GM08714 (cell line): ENCODE data around the gene DTX2.
"Not testable (repeated sequence)": the region's sequence is repeated elsewhere in the genome, so short reads cannot be mapped to it uniquely, and the experiment has no call there.

Experiments used
- H3K4me3 ChIP-seq: fragments of 200-500 bp; sonication (Bioruptor generic); 2 replicates; pipeline ENCODE4 v1.5.1; 2014; ENCODE audit warnings: mild to moderate bottlenecking, low read length, inconsistent platforms
- ZNF274 ChIP-seq: IDR thresholded peaks from 2 replicates; pipeline ENCODE4 v1.6.1; 2012; ENCODE audit warnings: mild to moderate bottlenecking, low read depth, low read length

DTX2 gene

DNA sequence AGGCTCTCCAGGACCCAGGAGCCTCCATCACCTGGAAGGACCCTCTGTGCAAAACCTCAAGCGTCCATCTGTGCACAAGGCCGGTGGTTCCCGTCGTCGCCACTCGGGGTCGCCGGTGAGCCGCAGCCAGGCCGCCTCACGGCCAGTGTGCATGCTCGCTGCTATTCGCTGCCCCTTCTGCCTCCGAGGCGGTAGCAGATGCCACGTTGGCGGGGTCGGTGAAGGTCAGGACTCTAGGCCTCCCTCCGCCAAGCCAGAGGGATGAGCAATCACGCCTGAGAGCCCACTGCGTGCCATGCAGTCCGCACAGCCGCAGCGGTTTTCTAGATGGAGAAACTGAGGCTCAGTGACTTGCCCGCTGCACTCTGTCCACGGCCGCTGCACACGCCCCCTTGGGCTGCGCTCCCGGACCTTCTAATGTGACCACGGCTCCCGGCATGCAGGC is 54.5 kb downstream of the DTX2 start:
- no peak for TF ChIP-seq ZNF274
- no peak overlapping the region for H3K4me3 ChIP-seq

DNA sequence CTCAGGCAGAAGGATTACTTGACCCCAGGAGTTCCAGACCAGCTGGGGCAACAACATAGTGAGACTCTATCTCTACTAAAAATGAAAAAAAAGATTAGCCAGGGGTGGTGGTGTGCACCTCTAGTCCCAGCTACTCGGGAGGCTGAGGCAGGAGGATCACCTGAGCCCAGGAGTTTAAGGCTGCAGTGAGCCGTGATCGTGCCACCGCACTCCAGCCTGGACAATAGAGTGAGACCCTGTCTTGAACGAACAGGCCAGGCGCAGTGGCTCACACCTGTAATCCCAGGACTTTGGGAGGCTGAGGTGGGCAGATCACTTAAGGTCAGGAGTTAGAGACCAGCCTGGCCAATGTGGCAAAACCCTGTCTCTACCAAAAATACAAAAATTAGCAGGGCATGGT is 55.4 kb downstream of the DTX2 start:
- H3K4me3 ChIP-seq, result not testable (repeated sequence)

DNA sequence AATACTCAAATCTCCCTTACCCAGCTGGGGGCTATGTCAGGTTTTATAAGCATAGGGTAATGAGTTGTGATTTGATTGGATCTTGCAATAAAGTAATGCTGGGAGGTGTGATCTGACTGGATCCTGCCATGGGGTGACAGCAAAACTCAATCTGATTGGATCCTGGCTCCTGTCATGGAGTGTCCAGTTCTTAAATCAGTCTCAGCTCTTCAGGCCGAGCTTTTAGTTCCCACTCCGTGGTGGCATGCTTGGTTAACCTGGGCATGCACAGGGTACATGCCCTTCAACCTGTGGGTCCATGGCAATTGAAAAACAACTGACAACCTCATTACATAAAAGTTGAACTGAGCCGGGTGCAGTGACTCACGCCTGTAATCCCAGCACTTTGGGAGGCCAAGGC is 64.7 kb downstream of the DTX2 start:
- H3K4me3 ChIP-seq, result not testable (repeated sequence)

DNA sequence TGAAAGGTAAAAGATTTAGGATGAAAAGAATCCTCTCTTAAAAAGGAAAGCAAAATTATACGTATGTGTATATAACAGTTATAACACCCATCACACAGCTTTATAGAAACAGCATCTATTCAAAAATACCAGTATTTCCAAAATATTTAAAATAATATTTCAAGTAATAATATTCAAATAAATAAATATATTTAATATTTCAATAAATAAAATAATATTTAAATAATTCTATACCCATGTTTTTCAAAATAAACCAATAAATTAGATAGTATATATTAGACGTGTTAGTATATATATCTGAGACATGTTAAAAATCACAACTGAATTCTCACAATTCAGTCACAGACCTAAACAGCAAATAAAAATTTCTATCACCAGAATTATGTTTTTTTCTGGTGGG is 70.1 kb downstream of the DTX2 start:
- not testable (repeated sequence) for H3K4me3 ChIP-seq

DNA sequence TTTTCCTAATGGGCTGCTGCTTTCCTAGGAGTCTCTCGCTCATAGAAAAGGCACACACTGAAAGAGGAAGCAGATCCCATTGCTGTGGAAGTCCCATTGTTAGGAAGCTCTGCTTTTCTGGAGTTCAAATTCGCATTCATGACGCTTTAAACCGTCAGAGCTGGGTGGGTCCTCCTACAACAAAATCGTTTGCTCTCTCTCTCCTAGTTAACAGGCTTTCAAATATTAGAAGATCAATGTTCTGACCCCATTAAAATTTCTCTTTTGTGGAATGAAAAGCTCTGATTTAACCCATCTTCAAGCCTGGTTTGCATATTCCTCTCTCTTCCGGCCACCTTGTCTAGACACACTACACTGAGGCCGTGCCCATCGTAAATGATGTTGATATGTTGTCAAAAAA is 81.7 kb downstream of the DTX2 start, which contains the start of gene SPDYE16:
Gene SPDYE16, minus strand, starts transcription at position 101 of the 400 bp plus-strand sequence. CDS start 1,838 bp downstream, outside the sequence.
- H3K4me3 ChIP-seq, result not testable (repeated sequence)

DNA sequence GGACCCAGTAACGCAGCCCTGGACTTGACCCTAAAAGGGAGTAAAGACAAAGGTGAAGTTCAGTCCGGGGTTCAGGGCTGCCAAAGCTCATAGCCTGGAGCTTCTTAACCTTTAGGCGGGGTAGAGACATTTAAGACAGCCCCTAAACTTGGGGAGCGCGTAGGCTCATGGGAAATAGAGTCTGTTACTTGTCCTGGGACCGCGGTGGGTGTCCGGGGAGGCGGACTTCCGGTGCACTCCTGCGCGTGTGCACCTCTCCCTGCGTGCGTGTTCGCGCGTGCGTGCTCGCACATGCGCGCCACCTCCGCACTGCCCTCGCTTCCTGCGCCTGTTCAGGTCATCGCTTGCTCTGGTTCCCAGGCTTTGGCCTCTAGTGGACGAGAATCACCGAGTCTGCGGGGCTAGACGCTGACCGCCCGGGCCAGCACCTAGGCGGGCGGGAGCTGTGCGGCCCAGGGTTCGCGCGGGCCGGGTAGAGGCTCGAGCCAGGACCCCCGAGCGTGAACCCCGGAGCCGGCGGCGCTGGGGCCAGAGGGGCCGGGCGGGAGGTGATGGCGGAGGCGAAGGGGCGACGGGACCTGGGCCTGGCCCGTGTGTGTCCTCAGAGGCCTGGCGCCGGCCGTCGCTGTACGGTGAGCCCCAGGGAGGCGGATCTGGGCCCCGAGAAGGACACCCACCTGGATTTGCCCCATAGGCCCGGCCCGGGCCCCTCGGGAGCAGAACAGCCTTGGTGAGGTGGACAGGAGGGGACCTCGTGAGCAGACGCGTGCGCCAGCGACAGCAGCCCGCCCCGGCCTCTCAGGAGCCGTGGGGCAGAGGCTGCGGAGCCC is 87.7 kb downstream of the DTX2 start:
- H3K4me3 ChIP-seq, result peak overlapping the region; percentile 99

DNA sequence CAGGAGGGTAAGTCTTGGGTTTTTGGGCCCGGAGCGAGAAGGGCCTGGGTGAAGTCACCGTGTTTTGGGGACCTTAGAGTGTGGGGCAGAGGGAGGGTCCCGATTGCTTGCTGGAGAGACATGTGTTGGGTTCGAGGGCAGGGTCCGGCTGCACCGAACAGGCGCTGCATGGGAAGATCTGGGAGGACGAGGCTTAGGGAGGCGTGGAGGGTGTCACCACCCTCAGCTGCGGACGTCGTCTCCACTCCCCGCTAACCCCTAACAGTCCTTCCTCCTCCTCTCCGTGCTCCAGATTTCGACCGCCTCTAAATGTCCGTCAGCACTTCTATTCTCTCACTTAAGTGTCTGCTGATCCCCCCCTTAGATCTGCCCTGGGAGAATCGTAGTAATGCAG is 88.3 kb downstream of the DTX2 start:
- peak overlapping the region; percentile 99 for H3K4me3 ChIP-seq

DNA sequence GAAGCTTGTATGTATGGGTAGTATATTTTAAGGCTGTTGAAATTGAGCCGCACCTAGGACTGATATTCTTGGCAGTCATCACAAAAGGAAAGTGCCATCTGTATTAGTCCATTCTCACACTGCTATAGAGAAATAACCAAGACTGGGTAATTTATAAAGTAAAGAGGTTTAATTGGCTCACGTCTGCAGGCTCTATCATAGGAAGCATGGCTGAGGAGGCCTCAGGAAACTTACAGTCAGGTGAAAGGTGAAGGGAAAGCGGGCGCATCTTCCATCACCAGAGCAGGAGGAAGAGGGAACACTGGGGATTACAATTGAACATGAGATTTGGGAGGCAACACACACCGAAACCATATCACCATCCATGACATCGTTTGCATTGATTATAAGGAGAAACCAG is 90.5 kb downstream of the DTX2 start:
- not testable (repeated sequence) for H3K4me3 ChIP-seq
